ENCODE data around the gene MIEN1.
A peak's percentile ranks its signal among the peaks of the same experiment; 100 is the strongest.

MIEN1 gene

GRCh38 chr17:39738983-39739884 lies 8.9 kb upstream of the MIEN1 start:
- TF ChIP-seq, protein P1, sequence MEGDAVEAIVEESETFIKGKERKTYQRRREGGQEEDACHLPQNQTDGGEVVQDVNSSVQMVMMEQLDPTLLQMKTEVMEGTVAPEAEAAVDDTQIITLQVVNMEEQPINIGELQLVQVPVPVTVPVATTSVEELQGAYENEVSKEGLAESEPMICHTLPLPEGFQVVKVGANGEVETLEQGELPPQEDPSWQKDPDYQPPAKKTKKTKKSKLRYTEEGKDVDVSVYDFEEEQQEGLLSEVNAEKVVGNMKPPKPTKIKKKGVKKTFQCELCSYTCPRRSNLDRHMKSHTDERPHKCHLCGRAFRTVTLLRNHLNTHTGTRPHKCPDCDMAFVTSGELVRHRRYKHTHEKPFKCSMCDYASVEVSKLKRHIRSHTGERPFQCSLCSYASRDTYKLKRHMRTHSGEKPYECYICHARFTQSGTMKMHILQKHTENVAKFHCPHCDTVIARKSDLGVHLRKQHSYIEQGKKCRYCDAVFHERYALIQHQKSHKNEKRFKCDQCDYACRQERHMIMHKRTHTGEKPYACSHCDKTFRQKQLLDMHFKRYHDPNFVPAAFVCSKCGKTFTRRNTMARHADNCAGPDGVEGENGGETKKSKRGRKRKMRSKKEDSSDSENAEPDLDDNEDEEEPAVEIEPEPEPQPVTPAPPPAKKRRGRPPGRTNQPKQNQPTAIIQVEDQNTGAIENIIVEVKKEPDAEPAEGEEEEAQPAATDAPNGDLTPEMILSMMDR (conservative IDR thresholded peaks at IDR 0.05; ENCODE audit: control insufficient read depth, insufficient read depth, low read depth, low read length), result no peak
- DNase-seq (ENCODE audit: low read depth), result no peak
- no peak overlapping the region for H3K4me3 ChIP-seq (ENCODE audit: control insufficient read depth, low read depth, low read length)

- TF ChIP-seq, protein P1 (conservative IDR thresholded peaks at IDR 0.05; ENCODE audit: control insufficient read depth, insufficient read depth, low read depth, low read length), result no peak
- no peak overlapping the region for H3K4me3 ChIP-seq (ENCODE audit: control insufficient read depth, low read depth, low read length)
- DNase-seq (ENCODE audit: low read depth), result no peak
Observed at GRCh38 chr17:39738568-39738901, 8.2 kb upstream of the MIEN1 start.

DNA sequence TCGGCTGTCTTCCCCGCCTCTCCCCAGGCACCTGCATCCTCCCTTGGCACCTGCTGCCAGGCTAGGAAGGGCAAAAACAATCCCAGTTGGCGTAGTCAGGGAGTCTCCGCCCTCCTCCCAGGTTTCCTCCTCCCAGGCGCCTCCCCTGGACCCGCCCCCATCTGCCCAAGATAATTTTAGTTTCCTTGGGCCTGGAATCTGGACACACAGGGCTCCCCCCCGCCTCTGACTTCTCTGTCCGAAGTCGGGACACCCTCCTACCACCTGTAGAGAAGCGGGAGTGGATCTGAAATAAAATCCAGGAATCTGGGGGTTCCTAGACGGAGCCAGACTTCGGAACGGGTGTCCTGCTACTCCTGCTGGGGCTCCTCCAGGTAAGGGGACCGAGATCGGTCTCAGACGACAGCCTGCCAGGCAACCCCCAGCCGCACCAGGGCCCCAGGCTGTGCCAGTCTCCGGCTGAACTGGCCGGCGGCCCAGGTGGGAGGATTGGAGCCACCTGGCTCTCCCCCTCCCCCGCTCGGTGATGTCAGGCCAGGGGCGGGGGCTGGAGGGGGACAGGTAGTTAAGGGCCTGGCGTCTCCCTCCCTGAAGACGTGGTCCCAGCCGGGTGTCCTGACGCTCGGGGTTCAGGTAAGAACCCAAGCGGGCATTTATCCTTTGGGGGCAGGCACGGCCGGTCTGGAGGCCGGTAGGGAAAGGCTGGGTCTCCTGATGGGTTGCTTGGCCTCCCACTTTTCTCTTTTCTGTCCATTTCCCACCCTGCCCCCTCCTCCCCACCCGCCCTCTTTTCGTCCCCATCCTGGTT lies 7.6 kb upstream of the MIEN1 start, which contains the start of gene GRB7:
Gene GRB7, plus strand, starts transcription at position 179 of the 808 bp plus-strand sequence. CDS start 4,364 bp downstream, outside the sequence.
- DNase-seq (ENCODE audit: low read depth), result no peak
- H3K4me3 ChIP-seq (ENCODE audit: control insufficient read depth, low read depth, low read length), result no peak within 1 kb of the TSS
- TF ChIP-seq, protein P1 (conservative IDR thresholded peaks at IDR 0.05; ENCODE audit: control insufficient read depth, insufficient read depth, low read depth, low read length), result no peak

GRCh38 chr17:39737206-39737759 lies 7.0 kb upstream of the MIEN1 start:
- no peak overlapping the region for H3K4me3 ChIP-seq (ENCODE audit: control insufficient read depth, low read depth, low read length)
- TF ChIP-seq, protein P1 (conservative IDR thresholded peaks at IDR 0.05; ENCODE audit: control insufficient read depth, insufficient read depth, low read depth, low read length), result no peak
- DNase-seq (ENCODE audit: low read depth), result no peak

GRCh38 chr17:39736319-39737165 lies 6.2 kb upstream of the MIEN1 start:
- peak; percentile 16 for DNase-seq (ENCODE audit: low read depth)
- TF ChIP-seq, protein P1 (conservative IDR thresholded peaks at IDR 0.05; ENCODE audit: control insufficient read depth, insufficient read depth, low read depth, low read length), result no peak
- no peak overlapping the region for H3K4me3 ChIP-seq (ENCODE audit: control insufficient read depth, low read depth, low read length)

DNA sequence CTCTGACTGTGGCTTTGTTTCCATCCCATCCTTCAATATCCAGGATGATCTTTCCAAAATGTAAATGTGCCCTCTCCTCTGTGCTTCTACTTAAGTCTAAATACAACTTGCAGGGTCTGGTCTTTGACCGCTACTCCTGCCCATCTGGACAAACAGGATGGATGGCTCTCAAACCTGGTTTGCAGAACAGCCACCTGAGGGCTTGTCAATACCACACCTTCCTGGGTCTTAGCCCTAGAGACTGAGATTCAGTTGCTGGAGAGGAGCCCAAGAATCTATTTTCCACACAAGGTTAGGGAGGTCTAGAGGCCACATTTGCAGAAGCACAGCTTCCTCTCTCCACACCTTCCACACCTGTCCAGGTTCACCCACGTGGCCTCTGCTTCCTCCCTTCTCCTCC lies 5.5 kb upstream of the MIEN1 start:
- no peak for DNase-seq (ENCODE audit: low read depth)
- TF ChIP-seq, protein P1 (conservative IDR thresholded peaks at IDR 0.05; ENCODE audit: control insufficient read depth, insufficient read depth, low read depth, low read length), result no peak
- H3K4me3 ChIP-seq (ENCODE audit: control insufficient read depth, low read depth, low read length), result no peak overlapping the region

All from fibroblast of mammary gland (primary cell).